PFSK-1 (cell line): ENCODE data around the gene GPR82.

Experiments used
- FOXP2 ChIP-seq: optimal IDR thresholded peaks from 2 replicates; pipeline ENCODE3; 2011; ENCODE audit warnings: borderline replicate concordance, control low read depth, inconsistent platforms; ENCODE audit not compliant: insufficient read depth; ENCODE audit errors: extremely low read length, extremely low read depth
- POLR2AphosphoS5 ChIP-seq: IDR thresholded peaks from 2 replicates; pipeline ENCODE4 v1.6.1; 2012; ENCODE audit warnings: low read depth, mild to moderate bottlenecking, control low read depth, low read length, moderate library complexity
- SIN3A ChIP-seq: IDR thresholded peaks from 2 replicates; pipeline ENCODE4 v1.6.1; 2012; ENCODE audit warnings: mild to moderate bottlenecking, low read length, moderate library complexity, borderline replicate concordance; ENCODE audit not compliant: insufficient read depth
- TAF1 ChIP-seq: IDR thresholded peaks from 2 replicates; pipeline ENCODE4 v1.6.1; 2012; ENCODE audit warnings: low read length, control low read depth, borderline replicate concordance; ENCODE audit not compliant: insufficient read depth
- TF ChIP-seq, protein P1 (sequence below), 2 experiments: IDR thresholded peaks; 2 replicates each; pipeline versions ENCODE4 v1.6.1 to v1.8.0; 2011 to 2012; ENCODE audit warnings: low read depth in 2 of 2, low read length in 2 of 2, control low read depth in 1 of 2, inconsistent platforms in 1 of 2, mild to moderate bottlenecking in 1 of 2, moderate library complexity in 1 of 2; ENCODE audit not compliant: insufficient read depth in 1 of 2

The GPR82 gene

DNA sequence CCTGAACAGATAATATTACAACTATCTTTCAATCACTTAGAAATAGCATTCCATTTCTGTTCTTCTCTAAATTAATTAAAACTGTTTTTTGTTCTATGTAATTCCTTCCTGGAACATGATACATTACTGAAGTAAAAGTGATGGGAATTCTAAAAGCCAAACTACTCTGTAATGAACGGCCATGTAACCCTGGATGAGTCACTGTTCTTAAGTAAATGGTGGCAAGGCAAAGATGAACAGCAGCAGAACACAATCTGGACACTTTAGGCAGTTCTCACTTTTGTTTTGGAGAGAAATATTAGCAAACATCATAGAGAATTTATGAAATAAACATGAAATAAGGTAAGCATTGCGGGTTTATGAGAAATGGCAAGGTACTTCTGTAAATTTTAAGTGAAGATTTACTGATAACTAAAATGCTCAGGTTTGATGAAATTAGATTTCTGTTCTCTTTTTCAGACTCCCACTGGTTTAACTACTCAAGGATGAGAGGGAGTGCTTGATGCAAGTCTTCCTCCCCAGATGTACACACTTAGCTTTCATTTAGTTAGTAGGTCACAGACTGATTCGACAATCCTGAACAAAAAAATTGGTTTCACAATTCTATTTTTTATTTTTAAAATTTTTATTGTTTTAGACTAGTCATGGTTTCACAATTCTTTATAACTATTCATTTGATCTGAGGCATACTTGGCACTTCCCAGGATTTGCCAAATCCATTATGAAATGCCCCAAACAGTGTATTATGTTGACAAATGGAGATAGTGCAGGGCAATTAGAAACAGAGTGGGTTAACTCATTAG, 964 bp upstream of the GPR82 start:
- TF ChIP-seq POLR2AphosphoS5 (no peak), SIN3A (no peak), TAF1 (no peak), FOXP2 (no peak)
- TF ChIP-seq, protein P1, sequence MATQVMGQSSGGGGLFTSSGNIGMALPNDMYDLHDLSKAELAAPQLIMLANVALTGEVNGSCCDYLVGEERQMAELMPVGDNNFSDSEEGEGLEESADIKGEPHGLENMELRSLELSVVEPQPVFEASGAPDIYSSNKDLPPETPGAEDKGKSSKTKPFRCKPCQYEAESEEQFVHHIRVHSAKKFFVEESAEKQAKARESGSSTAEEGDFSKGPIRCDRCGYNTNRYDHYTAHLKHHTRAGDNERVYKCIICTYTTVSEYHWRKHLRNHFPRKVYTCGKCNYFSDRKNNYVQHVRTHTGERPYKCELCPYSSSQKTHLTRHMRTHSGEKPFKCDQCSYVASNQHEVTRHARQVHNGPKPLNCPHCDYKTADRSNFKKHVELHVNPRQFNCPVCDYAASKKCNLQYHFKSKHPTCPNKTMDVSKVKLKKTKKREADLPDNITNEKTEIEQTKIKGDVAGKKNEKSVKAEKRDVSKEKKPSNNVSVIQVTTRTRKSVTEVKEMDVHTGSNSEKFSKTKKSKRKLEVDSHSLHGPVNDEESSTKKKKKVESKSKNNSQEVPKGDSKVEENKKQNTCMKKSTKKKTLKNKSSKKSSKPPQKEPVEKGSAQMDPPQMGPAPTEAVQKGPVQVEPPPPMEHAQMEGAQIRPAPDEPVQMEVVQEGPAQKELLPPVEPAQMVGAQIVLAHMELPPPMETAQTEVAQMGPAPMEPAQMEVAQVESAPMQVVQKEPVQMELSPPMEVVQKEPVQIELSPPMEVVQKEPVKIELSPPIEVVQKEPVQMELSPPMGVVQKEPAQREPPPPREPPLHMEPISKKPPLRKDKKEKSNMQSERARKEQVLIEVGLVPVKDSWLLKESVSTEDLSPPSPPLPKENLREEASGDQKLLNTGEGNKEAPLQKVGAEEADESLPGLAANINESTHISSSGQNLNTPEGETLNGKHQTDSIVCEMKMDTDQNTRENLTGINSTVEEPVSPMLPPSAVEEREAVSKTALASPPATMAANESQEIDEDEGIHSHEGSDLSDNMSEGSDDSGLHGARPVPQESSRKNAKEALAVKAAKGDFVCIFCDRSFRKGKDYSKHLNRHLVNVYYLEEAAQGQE (IDR thresholded peaks at IDR 0.05; ENCODE audit: insufficient read depth in 1 of 2, low read depth in 2 of 2, low read length in 2 of 2), result no peak

DNA sequence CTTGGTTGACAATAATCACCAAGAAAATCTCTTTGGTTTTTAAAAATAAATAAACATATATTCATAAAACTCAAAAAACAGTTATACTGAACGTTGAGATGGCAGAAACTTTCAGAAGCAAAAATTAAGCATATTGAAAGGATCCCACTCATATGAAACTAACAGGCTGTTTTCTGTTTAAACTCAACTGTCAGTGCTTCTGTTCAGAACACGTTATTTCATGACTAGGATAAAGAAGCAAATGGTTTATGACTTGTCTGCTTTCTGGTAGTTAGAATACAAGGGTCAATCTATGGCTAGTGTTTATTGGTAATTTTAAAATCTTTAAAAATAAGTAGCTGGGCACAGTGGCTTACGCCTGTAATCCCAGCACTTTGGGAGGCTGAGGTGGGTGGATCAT, 4.1 kb downstream of the GPR82 start:
- no peak for TF ChIP-seq SIN3A
- no peak for TF ChIP-seq FOXP2

DNA sequence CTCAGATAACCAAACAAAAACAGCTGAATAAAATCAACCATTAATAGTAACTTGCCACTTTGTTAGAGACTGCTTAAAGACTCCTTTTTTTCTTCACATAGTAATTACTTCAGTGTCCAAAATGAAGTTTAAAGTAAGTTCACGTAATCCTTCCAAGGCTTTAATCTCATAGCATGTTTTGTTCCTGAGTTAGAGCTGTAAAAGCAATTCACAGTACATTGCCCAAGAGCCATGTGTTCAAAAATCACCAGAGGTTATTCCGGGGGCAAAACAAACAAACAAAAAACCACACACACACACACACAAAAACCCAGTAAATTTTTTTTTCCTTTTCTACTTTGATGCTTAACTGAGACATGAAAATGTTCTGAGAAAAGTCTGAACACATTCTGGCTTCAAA, 6.1 kb downstream of the GPR82 start:
- no peak for TF ChIP-seq TAF1
- no peak for TF ChIP-seq SIN3A
- TF ChIP-seq FOXP2, result no peak
- TF ChIP-seq POLR2AphosphoS5, result no peak
- TF ChIP-seq, protein P1 (IDR thresholded peaks at IDR 0.05; ENCODE audit: insufficient read depth in 1 of 2, low read depth in 2 of 2, low read length in 2 of 2), result no peak

DNA sequence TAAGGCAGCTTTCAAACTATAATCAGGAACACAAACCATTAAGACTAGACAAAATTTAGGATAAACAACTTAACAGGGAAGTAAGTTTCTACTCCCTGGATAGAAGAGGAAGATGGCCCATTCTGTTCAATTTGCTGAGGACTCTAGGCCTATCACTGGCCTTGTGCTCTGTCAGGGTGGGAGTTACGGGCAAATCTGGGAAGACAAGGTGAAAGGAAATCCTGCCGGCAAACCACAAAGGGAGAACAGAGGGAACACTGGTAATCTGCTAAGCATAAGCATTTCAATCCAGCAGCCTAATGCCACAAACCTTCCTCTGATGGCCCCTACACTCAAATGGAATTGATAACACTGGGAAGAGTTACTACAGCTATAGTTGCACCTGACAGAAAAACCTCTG, 8.3 kb downstream of the GPR82 start:
- TF ChIP-seq, protein P1 (IDR thresholded peaks at IDR 0.05; ENCODE audit: insufficient read depth in 1 of 2, low read depth in 2 of 2, low read length in 2 of 2), result no peak
- TF ChIP-seq FOXP2 (no peak), TAF1 (no peak), SIN3A (no peak), POLR2AphosphoS5 (no peak)

DNA sequence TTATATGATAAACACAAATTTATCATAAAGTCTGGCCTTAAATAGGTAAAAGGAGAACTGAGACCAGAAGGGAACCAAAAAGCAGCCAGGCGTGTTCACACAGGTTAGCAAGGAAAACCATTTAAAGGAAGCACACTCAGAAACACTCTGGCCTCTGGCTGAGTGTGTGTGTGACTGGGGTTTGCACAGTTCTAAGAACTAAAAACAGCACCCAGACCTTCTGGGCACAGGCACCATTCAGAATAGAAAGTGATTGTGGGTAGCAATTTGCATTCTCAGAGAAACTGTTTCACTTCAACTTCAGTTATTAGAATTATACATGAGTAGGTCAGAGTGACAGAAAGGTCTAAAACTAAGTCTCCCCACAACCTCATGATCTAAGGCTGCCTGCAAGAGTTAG, 10.0 kb downstream of the GPR82 start:
- TF ChIP-seq FOXP2, result no peak
- TF ChIP-seq TAF1, result no peak
- TF ChIP-seq, protein P1 (IDR thresholded peaks at IDR 0.05; ENCODE audit: insufficient read depth in 1 of 2, low read depth in 2 of 2, low read length in 2 of 2), result no peak
- no peak for TF ChIP-seq SIN3A
